GM19043 (cell line): ENCODE measurements around the gene TRIM47.
A peak's percentile ranks its signal among the peaks of the same experiment; 100 is the strongest.
"Not testable (repeated sequence)": the region's sequence is repeated elsewhere in the genome, so short reads cannot be mapped to it uniquely, and the experiment has no call there.

ENCODE experiments used
- ATAC-seq: cut with Tn5 transposase; IDR thresholded peaks from one replicate; pipeline ENCODE4 v1.9.1; 2021; ENCODE audit warnings: low read depth; ENCODE audit not compliant: unreplicated experiment

TRIM47 gene

GRCh38 chr17:75892556-75893224, 14.3 kb upstream of the TRIM47 start:
- ATAC-seq, result no peak

DNA sequence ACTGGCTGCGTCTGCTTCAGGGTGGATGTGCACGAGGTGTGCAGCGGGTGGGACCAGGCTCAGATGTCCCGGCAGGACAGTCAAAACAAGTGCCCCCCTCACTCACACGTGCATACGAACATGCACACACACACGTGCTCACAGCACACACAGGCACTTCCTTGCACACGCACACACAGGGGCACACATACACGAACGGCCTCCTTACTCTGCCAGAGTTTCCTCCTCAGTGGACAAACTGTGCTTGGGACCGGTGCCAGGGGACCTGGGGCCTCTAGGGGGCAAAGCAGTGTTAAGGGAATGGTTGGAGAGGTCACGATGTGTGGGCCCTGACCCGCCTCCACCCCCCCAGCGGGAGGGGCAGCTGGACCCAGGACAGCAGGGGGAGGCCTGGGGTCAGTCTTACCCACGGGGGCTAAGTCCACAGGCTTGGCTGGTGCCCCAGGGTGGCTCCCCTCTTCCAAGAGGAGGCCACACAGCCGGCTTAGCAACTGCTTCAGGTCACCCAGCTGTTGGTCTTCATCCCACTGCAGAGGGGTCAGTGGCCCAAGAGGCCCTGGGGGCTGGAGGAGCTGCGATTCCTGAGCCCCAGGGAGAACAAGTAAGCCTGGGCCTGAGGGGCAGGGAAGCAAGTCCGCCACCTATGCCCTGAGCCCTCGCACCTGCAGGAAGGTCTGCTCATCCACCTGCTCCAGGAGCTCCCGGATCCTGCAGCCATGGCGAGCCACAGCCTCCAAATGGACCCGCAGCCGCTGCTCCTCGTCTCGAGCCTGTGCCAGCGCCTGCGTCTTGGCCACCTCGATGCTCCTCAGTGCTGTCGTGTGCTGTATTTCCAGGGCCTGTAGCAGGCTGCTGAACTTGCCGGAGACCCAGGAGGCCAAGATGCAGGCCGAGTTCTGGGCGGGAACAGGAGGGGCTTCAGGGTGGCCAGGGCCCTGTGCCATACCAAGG, 13.5 kb upstream of the TRIM47 start:
- ATAC-seq, result no peak

GRCh38 chr17:75891022-75891604, 12.7 kb upstream of the TRIM47 start:
- ATAC-seq, result no peak

- ATAC-seq, result no peak
Observed at GRCh38 chr17:75889454-75889853, 11.1 kb upstream of the TRIM47 start.

DNA sequence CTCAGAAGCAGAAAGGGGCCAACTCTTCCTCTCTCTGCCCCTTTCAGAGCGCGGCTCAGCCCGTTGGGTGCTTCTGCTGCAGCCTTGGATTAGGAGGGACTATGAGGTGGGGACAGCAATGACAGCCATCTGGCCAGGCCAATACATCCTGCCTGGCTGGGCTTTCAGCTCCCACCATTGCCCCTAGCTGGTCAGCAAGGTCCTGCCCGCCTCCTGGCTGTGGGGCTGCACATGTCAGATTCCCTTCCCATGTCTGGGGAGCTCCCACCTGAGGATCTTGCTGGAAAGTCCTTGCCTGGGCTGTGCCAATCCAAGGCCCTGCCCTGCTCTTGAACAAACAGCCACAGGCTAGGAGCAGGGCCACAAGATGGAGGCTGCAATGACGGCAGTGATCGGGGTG, 10.1 kb upstream of the TRIM47 start:
- ATAC-seq, result no peak

- ATAC-seq, result not testable (repeated sequence)
Observed at GRCh38 chr17:75885860-75886259, 7.5 kb upstream of the TRIM47 start.

GRCh38 chr17:75885431-75885830, 7.0 kb upstream of the TRIM47 start:
- ATAC-seq, result no peak

DNA sequence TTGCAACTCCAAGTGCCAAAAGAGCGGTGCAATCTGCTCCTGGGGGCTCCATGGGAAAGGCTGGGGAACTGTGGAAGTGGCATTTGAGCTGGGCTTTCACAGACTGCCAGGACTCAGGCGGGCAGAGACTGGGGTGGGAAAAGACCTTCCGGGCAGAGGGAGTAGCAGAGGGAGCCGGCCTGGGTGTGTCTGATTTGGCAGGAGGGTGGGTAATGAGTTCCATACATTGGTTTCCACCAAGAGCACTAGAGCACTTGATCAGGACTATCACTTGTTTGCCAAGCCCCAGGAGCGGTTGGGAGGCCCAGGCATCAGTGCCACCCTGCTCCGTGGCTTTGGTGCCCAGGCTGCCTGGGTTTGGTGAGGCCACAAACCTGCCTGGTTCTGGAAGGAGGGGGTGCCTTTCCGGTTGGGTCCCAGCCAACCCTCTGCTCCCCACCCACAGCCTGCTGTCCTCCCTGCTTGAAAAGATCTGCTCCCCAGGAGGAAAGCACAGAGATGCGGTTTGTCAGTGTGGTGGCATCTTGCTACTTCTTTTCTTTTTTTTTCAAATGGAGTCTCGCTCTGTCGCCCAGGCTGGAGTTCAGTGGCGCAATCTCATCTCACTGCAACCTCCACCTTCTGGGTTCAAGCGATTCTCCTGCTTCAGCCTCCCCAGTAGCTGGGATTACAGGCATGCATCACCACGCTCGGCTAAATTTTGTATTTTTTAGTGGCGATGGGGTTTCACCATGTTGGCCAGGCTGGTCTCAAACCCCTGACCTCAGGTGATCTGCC, 3.5 kb upstream of the TRIM47 start:
- ATAC-seq, result no peak

GRCh38 chr17:75880266-75880665, 1.9 kb upstream of the TRIM47 start:
- ATAC-seq, result no peak

DNA sequence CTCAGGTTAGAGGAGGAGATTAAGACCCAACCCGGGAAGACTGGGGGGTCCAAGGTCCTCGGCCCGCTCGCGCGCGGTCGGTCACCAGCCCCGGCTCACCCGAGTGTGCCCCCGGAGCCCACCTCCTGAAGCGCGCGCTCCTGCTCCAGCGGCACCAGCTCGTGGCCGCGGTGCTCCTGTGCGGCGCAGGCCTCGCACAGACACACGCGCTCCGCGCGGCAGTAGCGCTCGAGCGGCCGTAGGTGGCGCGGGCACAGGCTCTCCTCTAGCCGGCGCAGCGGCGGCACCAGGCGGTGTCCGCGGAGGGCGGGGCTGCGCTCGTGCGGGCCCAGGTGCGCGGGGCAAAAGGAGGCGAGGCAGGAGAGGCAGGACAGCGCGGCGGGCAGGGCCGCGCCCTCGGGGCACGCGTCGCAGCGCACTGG, 618 bp downstream of the TRIM47 start:
- ATAC-seq, result peak; percentile 61

GRCh38 chr17:75876938-75877751, 1.2 kb downstream of the TRIM47 start:
- no peak for ATAC-seq

DNA sequence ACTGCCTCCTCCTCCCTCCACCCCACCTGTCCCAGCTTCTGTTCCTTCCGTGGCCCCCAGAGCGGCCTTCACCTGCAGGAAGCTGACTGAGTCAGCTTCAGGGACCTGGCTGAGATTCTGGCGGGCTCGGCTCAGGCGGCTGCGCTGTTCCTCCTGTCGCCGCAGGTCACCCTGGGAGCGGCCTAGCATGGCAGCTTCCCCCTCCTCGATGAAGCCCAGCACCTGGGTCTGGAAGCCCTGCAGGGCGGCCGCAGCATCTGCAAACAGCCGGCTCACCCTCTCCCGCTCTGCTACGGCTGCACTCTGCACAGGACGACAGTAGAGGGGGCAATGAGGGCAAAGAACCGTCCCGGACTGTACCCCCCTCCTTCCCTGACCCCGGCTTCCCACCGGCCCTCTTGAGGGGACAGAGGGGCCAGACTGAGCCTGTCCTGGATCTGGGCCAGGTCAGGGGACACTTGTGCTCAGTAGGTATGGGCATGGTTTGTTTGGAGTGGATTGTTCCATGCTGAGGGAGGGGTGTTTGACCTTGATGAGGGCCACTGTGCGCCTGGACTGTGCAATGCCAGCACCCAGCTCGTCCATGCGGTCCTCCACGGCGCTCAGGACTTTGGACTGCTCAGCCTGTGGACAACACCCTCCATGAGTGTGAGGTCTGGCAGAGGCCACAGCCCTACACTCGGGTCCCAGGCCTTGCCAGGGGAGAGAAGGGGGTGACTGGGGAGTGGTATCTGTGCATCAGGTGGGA, 2.0 kb downstream of the TRIM47 start:
- no peak for ATAC-seq

DNA sequence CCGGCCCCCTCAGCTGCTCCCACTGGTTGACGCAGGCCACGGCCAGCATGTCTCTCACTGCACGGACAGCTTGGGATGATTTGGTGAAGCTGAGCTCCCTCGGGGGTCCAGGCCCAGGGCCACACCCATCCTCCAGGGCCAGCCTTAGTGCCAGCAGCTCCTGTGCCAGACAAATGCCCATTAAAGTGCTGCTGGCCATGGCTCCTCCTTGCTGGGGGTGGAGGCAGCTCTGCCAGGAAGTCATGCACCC, 2.5 kb downstream of the TRIM47 start:
- ATAC-seq, result no peak

GRCh38 chr17:75875182-75875939, 3.0 kb downstream of the TRIM47 start:
- no peak for ATAC-seq

- ATAC-seq, result no peak
Observed at GRCh38 chr17:75874323-75875181, 3.8 kb downstream of the TRIM47 start.

DNA sequence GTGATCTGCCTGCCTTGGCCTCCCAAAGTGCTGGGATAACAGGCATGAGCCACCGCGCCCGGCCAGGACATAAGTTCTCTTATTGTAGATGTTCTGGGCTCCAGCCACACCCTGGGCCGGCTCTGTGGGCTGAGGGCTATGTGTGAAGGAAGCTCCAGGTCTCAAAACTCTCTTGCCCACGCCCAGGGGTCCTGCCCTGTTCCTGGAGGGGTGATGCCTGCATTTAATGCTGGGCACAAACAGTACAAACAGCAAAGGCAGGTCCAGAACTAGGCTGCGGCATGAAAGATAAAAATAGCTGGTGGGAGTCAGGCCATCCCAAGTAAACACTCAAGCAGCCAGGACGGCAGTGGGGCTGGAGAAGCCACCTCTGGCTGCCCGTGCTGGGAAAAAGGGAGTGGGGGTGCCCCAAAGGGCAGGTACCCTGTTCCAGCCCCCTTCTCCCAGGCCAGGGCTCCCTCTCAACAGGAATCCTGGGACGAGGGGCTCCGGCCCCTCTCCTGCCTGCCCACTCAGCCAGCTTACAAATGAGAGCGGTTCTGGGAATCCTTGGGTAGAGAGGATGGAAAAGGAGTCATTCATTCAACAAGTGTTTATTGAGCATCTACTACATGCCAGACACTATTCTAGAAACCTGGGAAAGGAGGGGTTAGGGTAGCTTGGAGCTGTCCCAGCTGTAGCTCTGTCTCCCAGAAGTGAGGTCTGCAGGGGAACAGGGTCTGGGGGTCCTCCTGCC, 4.6 kb downstream of the TRIM47 start:
- ATAC-seq, result no peak
